ENCODE results near the gene FAAP100.
"Not testable (repeated sequence)": the region's sequence is repeated elsewhere in the genome, so short reads cannot be mapped to it uniquely, and the experiment has no call there.

Gene FAAP100

GRCh38 chr17:81552244-81553017, at the start of gene FAAP100:
TSS of gene FAAP100 (minus strand) at chr17:81552353. CDS start at chr17:81552330, 23 bp downstream.
- DNase-seq, result peak; percentile 82 to 86

DNA sequence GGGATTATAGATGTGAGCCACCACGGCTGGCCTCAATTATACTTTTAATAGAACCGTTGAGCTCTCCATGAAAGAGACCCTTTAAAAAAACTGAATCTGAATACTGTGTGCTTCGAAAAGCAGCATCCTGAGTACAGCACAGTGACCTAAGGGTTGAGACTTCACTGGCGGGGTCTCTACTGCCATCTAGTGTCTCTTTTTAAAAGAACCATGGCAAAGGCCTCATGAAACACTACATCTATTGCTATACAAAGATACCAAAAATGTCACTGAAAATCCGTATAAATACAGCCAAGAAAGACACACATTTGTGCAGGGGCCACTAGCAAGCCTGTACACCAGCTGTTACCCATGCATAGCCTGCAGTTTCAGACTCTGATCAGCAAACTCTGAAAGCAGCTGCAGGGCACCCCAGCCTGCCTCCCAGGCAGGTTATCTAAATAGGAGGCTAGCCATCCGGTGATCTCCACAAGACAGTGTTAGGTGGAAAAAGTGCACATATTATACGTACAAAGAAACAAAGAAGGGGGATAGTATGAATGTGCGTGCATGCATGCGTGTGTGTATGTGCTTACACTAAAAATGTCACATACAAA, 49.5 kb upstream of the FAAP100 start:
- peak; percentile 20 to 37 for DNase-seq

- DNase-seq, result no peak
Observed at GRCh38 chr17:81599719-81600486, 47.8 kb upstream of the FAAP100 start.

GRCh38 chr17:81593105-81593871, 41.1 kb upstream of the FAAP100 start:
- DNase-seq, result no peak

DNA sequence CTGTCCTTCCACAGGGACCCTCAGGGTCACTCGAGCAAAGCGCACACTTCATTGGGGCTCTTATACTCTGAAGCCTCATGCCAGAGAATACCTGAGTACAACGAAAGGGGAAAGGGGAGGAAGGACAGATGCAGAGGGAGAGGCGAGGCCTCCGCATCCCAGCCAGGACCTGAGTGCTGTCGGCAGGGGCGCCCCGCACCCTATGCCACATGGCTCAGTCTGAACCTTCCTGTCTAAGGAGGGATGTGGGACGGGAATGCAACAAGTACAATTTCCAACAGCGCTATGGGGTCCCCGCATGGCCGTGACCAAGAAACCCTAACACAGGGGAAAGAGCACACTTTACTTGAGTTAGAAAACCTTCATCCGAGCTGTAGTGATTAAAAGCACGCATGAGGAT, 39.8 kb upstream of the FAAP100 start:
- no peak for DNase-seq

DNA sequence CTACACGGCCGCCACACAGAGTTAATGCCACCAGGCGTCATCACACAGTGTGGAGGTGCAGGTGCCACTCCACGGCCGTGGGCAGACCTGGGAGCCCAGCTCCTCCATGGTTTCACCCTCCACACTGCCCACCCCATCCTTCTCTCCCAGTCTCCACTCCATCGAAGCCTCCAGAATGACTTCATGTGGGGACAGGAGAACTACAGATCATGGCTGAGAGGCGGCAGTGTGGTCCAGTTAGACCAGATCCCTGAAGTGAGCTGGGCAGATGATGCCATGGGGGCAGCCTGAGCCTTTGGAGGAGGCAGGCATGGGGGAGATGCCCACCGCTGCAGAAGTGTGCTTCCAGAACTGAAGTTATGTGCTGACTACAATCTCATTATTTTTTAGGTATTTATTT, 38.0 kb upstream of the FAAP100 start:
- no peak for DNase-seq

DNA sequence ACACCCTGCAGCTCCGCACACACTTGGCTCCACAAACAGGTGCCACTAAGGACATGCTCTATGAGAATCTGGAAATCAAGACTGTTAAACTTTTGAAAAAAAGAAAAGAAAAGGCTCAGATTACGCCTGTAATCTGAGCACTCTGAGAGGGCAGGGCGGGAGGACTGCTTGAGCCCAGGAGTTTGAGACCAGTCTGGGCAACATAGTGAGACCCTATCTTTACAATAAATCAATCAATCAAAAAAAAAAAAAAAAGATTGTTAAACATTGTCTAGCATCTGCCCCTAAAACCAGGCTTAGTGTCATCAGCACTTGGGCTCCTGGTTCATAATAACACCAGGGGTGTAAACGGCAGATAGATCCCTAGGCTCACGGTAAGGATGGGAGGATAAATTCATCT, 37.5 kb upstream of the FAAP100 start:
- DNase-seq, result no peak

- DNase-seq, result no peak
Observed at GRCh38 chr17:81586096-81586495, 33.9 kb upstream of the FAAP100 start.

DNA sequence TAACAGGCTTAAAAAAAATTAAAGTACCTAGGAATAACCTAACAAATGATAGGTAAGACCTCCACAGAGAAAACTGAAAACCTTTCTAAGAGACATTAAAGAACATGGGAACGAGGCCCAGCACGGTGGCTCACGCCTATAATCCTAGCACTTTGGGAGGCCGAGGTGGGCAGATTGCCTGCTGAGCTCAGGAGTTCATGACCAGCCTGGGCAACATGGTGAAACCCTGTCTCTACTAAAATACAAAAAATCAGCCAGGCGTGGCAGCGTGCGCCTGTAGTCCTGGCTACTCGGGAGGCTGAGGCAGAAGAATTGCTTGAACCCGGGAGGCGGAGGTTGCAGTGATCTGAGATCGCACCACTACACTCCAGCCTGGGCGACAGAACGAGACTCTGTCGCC, 32.6 kb upstream of the FAAP100 start:
- not testable (repeated sequence) for DNase-seq

DNA sequence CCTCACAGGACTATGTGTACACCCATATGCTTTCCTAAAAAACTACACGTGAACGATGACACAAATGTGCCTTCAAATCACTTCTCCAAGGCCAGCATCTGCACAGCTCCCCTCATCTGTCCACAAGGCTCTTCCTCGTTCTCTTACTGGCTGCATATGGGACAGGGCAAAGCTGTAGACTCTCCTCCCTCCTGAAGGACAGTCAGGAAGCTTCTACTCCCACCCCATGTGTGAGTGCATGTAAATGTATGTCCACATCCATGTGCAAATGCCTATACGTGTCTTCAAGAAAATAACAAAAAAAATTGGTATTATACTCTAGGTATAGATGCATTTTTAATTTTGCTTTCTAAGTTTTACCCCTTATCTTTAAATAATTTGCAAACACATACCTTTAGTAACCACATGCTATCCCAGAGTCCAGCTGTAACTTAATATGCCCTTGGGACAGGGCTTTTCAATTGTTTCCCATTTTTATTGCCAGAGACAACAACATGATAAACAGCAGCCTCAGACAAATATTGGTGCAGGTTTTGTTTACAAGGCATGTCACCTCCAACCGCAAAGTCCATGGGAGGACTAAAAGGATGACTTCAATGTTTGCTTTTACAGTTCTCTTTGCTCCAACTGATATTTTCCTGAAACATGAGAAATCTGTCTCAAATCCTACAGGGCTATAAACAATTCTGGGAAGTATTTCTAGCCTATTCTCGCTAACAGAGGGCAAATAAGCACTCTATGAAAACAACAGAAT, 31.6 kb upstream of the FAAP100 start:
- no peak for DNase-seq

DNA sequence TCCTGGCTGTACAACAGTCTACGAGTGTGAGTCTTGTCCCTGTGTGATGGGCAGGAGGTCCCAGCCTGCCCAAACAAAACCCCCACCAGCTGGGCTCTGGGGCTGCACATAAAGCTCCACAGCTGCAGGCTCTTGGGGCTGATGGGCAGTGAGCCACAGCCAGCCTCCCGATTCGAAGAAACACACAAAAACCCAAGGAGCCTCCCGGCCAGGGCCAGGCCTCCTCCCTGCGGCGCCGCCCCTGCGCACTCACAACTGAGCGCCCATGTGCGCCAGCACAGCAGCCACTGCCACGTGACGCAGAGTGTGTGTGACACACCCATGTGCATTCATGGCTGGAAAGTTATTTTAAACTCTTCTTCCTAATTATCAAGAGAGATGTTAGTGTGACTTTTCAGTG, 30.6 kb upstream of the FAAP100 start:
- DNase-seq, result no peak

DNA sequence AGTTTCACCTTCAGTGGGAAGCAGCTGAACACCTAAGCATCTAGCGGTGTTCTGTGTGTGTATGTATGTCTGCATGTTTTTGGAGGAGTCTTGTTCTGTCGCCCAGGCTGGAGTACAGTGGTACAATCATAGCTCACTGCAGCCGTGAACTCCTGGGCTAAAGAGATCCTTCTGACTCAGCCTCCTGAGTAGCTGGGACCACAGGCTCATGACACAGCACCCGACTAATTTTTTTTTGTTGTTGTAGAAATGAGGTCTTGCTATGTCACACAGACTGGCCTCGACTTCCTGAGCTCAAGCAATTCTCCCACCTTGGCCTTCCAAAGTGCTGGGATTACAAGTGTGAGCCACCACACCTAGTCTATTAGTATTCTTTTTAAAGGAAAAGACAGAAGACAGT, 30.2 kb upstream of the FAAP100 start:
- DNase-seq, result no peak

- no peak for DNase-seq
Observed at GRCh38 chr17:81581758-81582157, 29.6 kb upstream of the FAAP100 start.

DNA sequence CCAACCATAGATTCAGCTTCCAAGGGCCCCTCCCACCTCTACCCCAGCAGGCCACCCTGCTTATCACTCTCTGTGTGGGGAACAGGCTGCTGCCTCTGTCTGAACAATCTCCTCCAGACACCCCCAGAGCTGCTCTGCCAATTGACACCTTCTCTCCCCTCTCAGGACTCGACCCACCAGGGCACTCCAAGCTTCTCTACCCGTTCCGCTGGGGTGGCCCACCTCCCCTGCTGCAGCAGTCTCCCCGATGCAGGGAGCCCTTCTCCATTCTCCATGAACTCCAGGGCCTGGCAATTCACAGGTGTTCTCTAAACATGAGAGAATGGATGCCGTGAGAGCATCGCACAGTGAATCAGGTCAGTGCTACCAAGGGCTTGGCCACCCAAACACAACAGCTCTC, 28.3 kb upstream of the FAAP100 start:
- no peak for DNase-seq

GRCh38 chr17:81579821-81580321, 27.7 kb upstream of the FAAP100 start:
- no peak for DNase-seq

GRCh38 chr17:81579298-81579697, 27.1 kb upstream of the FAAP100 start:
- no peak for DNase-seq

GRCh38 chr17:81578561-81579225, 26.5 kb upstream of the FAAP100 start:
- no peak for DNase-seq

- DNase-seq, result no peak
Observed at GRCh38 chr17:81578038-81578441, 25.9 kb upstream of the FAAP100 start.

GRCh38 chr17:81577278-81578000, 25.3 kb upstream of the FAAP100 start:
- no peak for DNase-seq

DNA sequence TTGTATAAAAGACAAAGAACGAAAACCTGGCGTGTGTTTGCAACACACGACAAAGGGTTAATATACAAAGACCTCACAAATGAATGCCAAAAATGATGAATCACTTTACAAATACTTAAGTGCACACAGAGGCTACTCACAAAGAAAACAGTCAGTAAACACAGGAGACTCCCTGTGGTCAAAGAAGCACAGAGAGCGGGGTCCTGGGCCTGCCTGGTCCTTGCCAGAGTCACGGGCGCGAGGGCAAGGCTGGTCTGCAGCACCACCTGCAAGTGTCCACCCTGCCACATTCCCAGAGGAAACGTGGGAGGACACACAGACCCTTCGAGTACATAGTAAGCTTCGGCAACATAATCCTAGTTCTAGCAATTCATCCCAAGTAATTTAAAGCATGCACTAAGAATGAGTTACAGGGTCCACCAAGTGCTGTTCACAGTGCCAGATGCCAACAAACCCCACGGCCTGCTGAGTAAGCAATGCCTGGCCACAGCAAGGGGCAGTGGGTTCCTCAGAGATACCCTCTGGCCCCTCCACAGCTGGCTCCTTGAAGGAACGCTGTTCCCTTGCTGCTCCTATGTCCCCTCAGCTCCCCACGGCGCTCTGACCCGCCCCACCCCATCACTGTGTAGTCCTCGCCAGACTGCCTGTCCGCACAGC, 24.6 kb upstream of the FAAP100 start:
- DNase-seq, result no peak
